Thyroid gland (tissue), 4 donors: ENCODE data around the gene TMEM18.

Source experiments
- POLR2A ChIP-seq, 2 donors: fragments of 450-650 bp; IDR thresholded peaks; one replicate each; pipeline ENCODE4 v1.6.1; 2017; ENCODE audit warnings: antibody characterized with exemption in 2 of 2, mild to moderate bottlenecking in 2 of 2, moderate library complexity in 1 of 2
- TF ChIP-seq, protein P1 (sequence below), 6 experiments: fragments of 200-600 bp in 3 of 6; fragments of 450-650 bp in 3 of 6; sonication (generic) in 3 of 6; IDR thresholded peaks; one replicate each; pipeline ENCODE4 v1.5.1; 2016 to 2019; ENCODE audit warnings: antibody characterized with exemption in 6 of 6, mild to moderate bottlenecking in 2 of 6, inconsistent platforms in 1 of 6, moderate library complexity in 1 of 6

DNA sequence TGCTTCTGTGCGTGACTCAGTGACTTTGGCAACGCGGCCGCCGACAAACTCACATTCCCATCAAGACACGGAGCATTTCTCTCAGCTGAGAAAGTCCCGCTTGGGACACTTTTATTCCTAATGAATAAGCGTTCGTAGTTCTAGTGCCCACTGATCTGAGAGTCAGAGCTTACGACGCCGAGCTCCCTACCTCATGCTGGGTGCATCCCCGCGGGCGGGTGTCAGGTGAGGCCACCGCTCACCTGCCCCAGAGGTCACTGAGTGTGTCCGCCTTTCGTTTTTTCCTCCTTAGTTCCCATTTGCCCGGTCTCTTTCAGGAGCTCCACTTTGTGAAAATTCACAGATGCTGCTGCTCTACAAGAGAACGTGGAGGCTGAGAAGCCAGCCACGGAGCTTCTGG, 43.6 kb upstream of the TMEM18 start:
- TF ChIP-seq, protein P1, sequence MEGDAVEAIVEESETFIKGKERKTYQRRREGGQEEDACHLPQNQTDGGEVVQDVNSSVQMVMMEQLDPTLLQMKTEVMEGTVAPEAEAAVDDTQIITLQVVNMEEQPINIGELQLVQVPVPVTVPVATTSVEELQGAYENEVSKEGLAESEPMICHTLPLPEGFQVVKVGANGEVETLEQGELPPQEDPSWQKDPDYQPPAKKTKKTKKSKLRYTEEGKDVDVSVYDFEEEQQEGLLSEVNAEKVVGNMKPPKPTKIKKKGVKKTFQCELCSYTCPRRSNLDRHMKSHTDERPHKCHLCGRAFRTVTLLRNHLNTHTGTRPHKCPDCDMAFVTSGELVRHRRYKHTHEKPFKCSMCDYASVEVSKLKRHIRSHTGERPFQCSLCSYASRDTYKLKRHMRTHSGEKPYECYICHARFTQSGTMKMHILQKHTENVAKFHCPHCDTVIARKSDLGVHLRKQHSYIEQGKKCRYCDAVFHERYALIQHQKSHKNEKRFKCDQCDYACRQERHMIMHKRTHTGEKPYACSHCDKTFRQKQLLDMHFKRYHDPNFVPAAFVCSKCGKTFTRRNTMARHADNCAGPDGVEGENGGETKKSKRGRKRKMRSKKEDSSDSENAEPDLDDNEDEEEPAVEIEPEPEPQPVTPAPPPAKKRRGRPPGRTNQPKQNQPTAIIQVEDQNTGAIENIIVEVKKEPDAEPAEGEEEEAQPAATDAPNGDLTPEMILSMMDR (IDR thresholded peaks at IDR 0.05), result no peak
- TF ChIP-seq POLR2A (IDR thresholded peaks at IDR 0.05), result no peak
